Muscle of back (tissue), 13 donors: Measurements from ENCODE around the gene KIFC1. TPM values are rescaled to one million over a fixed set of nuclear protein-coding genes. Genes with fewer than 3 reads are reported as not detected.
"Not testable (repeated sequence)": the region's sequence is repeated elsewhere in the genome, so short reads cannot be mapped to it uniquely, and the experiment has no call there.

Experiments
- DNase-seq, 3 donors: peaks; one replicate each; pipeline versions ENCODE4 v3.0.0 to v3.0.0-alpha.2; 2013
- long read RNA-seq, 9 donors: transcript quantifications; one replicate each; lab custom pipeline, GENCODE V29; 2026
- polyA plus RNA-seq, 10 donors: library from polyadenylated mRNA; unstranded; fragments of 120-200 nt; gene quantifications; one replicate each; pipeline ENCODE4 v1.2.1, GENCODE V29; 2013; ENCODE audit not compliant: insufficient read length in 10 of 10

Gene KIFC1
- 10 to 100 TPM; 16.1 to 30.2 (median 21.4) TPM for polyA plus RNA-seq
- long read RNA-seq, donor 1, partial matches to known transcripts = 0 of 5 reads
- long read RNA-seq, donor 1, other reads (novel, unspliced or antisense) = 0 of 5 reads
- long read RNA-seq, donor 2, partial matches to known transcripts = 0 of 3 reads
- long read RNA-seq, donor 2, other reads (novel, unspliced or antisense) = 0 of 3 reads
- long read RNA-seq, donor 3 = 0 reads
- long read RNA-seq, donor 4 = 0 reads
- long read RNA-seq, donor 5, partial matches to known transcripts = 11 of 15 reads
- long read RNA-seq, donor 5, other reads (novel, unspliced or antisense) = 0 of 15 reads
- long read RNA-seq, donor 6, partial matches to known transcripts = 7 of 10 reads
- long read RNA-seq, donor 6, other reads (novel, unspliced or antisense) = 0 of 10 reads
- long read RNA-seq, donor 7, partial matches to known transcripts = 0 of 1 reads
- long read RNA-seq, donor 7, other reads (novel, unspliced or antisense) = 0 of 1 reads
- long read RNA-seq, donor 8, partial matches to known transcripts = 0 of 2 reads
- long read RNA-seq, donor 8, other reads (novel, unspliced or antisense) = 0 of 2 reads
- long read RNA-seq, donor 9, partial matches to known transcripts = 0 of 1 reads
- long read RNA-seq, donor 9, other reads (novel, unspliced or antisense) = 0 of 1 reads

GRCh38 chr6:33391278-33391921, at the start of gene KIFC1:
TSS of gene KIFC1 (plus strand) at chr6:33391823. CDS start at chr6:33391986, 163 bp downstream.
- DNase-seq = peak; percentile 99 to 100 (median 100)

- DNase-seq = not testable (repeated sequence)
These were observed 48.0 kb upstream of the KIFC1 start for GRCh38 chr6:33343606-33343952.

- DNase-seq = no peak
These were observed 47.5 kb upstream of the KIFC1 start for GRCh38 chr6:33343953-33344611.

- DNase-seq = peak; percentile 64 to 87 (median 80)
These were observed 46.6 kb upstream of the KIFC1 start for GRCh38 chr6:33344701-33345697.

- DNase-seq = not testable (repeated sequence)
These were observed 44.7 kb upstream of the KIFC1 start for GRCh38 chr6:33346972-33347371.

- no peak for DNase-seq
These were observed 43.8 kb upstream of the KIFC1 start for GRCh38 chr6:33347816-33348215.

GRCh38 chr6:33355860-33356259, 35.8 kb upstream of the KIFC1 start:
- DNase-seq = not testable (repeated sequence)

- DNase-seq = no peak
These were observed 35.3 kb upstream of the KIFC1 start for GRCh38 chr6:33356295-33356694.

GRCh38 chr6:33357160-33357871, 34.3 kb upstream of the KIFC1 start:
- DNase-seq = not testable (repeated sequence)

- DNase-seq = no peak
These were observed 32.3 kb upstream of the KIFC1 start for GRCh38 chr6:33359331-33359730.

GRCh38 chr6:33363486-33363885, 28.1 kb upstream of the KIFC1 start:
- DNase-seq = not testable (repeated sequence)

GRCh38 chr6:33364475-33365205, 27.0 kb upstream of the KIFC1 start:
- peak in 1 of 3 donors; percentile 17 for DNase-seq

- DNase-seq = not testable (repeated sequence)
These were observed 26.2 kb upstream of the KIFC1 start for GRCh38 chr6:33365206-33365971.

GRCh38 chr6:33367009-33367714, 24.5 kb upstream of the KIFC1 start:
- DNase-seq = no peak

- DNase-seq = not testable (repeated sequence)
These were observed 24.0 kb upstream of the KIFC1 start for GRCh38 chr6:33367715-33368025.

- not testable (repeated sequence) for DNase-seq
These were observed 19.7 kb upstream of the KIFC1 start for GRCh38 chr6:33371901-33372300.

GRCh38 chr6:33372526-33373123, 19.0 kb upstream of the KIFC1 start:
- DNase-seq = no peak
